IPS DF 6.9 (cell line): ENCODE data around the gene COMMD9.

Experiments used
- DNase-seq: peaks from one replicate; pipeline ENCODE4 v3.0.0-alpha.2; 2013; ENCODE audit warnings: low read depth, low spot score
- H3K27ac ChIP-seq: one replicate; pipeline ENCODE4 v1.5.1; 2013; ENCODE audit warnings: low read length, control low read depth
- H3K27me3 ChIP-seq: 2 replicates; pipeline ENCODE4 v1.6.1; 2013; ENCODE audit warnings: mild to moderate bottlenecking, low read length; ENCODE audit not compliant: control insufficient read depth, insufficient read depth
- H3K36me3 ChIP-seq: 2 replicates; pipeline ENCODE4 v1.6.1; 2013; ENCODE audit warnings: low read length; ENCODE audit not compliant: control insufficient read depth, insufficient read depth
- H3K4me1 ChIP-seq: 2 replicates; pipeline ENCODE4 v1.6.1; 2013; ENCODE audit warnings: low read length; ENCODE audit not compliant: control insufficient read depth, insufficient read depth
- H3K4me3 ChIP-seq: 2 replicates; pipeline ENCODE4 v1.5.1; 2013; ENCODE audit warnings: mild to moderate bottlenecking, low read length
- H3K9me3 ChIP-seq: 2 replicates; pipeline ENCODE4 v1.6.1; 2013; ENCODE audit warnings: low read length, inconsistent platforms; ENCODE audit not compliant: control insufficient read depth, insufficient read depth
- WGBS: extraction: QIAGEN DNeasy Blood & Tissue Kit; methylation state at CpG from one replicate; pipeline ENCODE4 v1.1.7; 2013; ENCODE audit warnings: mixed read lengths, missing lambda C conversion rate; ENCODE audit not compliant: insufficient read length, insufficient coverage; 5-methylcytosine and 5-hydroxymethylcytosine counted together

Gene COMMD9

DNA sequence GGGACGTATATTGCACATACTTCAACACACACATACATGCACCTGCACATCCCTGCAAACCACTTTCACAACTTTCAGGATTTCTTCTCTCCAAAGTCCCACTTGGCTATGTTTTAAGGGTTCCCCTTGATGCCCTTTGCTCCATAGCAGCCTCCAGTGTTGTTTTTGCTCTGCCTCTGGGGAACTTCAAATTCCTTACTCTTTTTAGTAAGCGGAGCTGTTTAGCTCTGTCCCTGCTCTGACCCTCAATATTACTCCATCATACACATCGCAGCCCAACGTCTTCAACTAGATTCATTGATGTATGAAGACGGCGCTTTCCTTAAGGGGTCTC lies 25.2 kb upstream of the COMMD9 start:
- H3K4me3 ChIP-seq, result no peak overlapping the region
- H3K27me3 ChIP-seq, result no peaks in the 10 kb centered on the region; the same call in 1 of the 2 replicates
- WGBS, result no CpG with 5 or more reads among the region's 6 CpGs

DNA sequence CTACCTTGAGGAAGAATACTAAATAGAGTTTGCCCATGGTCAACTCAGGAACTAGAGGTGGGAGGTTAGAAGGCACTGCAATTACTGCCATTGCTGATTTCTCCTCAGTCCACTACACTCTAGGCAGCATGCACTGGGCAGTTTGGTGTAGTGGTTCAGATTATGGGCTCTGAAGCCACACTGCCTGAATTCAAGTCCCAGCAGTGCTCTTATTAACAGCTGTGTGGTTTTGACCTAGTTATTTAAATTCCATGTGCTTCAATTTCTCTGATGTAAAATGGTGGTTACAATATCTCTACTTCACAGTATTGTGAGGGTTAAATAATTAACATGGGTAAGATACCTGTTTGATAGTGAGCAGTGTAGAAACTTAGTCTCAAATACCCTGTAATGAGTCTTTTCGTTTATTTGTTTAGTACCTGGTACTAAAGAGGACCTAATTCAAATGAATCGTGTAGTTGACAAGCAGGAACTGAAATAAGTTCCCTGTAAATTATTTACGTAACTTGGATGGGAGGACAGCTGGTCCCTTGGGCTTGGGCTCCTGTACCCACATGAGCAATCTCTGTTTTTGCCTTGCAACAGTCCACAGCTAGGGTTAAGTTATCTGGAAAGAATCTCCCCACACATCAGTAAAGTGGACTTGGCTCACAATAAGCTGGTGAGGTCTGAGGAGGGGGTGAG lies 24.7 kb upstream of the COMMD9 start:
- no CpG with 5 or more reads among the region's 3 CpGs for WGBS
- H3K4me1 ChIP-seq, result no peaks in the 10 kb centered on the region

More for the DNA sequence above, 25.2 kb upstream of the COMMD9 start:
- H3K9me3 ChIP-seq, result no peaks in the 10 kb centered on the region
- DNase-seq, result no peak
- no peaks in the 10 kb centered on the region for H3K36me3 ChIP-seq
- H3K4me1 ChIP-seq, result no peaks in the 10 kb centered on the region
- H3K27ac ChIP-seq, result no peak overlapping the region

GRCh38 chr11:36312611-36313472 lies 23.6 kb upstream of the COMMD9 start:
- Histone ChIP-seq H3K27ac (no peak overlapping the region), H3K4me3 (no peak overlapping the region), H3K9me3 (no peaks in the 10 kb centered on the region), H3K4me1 (no peaks in the 10 kb centered on the region), H3K36me3 (no peaks in the 10 kb centered on the region), H3K27me3 (no peaks in the 10 kb centered on the region; the same call in 1 of the 2 replicates)
- no peak for DNase-seq
- no CpG with 5 or more reads among the region's 6 CpGs for WGBS

More for the DNA sequence above, 24.7 kb upstream of the COMMD9 start:
- Histone ChIP-seq H3K27me3 (no peaks in the 10 kb centered on the region; the same call in 1 of the 2 replicates), H3K4me3 (no peak overlapping the region), H3K36me3 (no peaks in the 10 kb centered on the region), H3K9me3 (no peaks in the 10 kb centered on the region), H3K27ac (no peak overlapping the region)
- DNase-seq, result no peak

GRCh38 chr11:36311926-36312595 lies 22.8 kb upstream of the COMMD9 start:
- Histone ChIP-seq H3K27ac (no peak overlapping the region), H3K36me3 (no peaks in the 10 kb centered on the region), H3K9me3 (no peaks in the 10 kb centered on the region), H3K27me3 (no peaks in the 10 kb centered on the region; the same call in 1 of the 2 replicates), H3K4me3 (no peak overlapping the region), H3K4me1 (no peaks in the 10 kb centered on the region)
- no CpG with 5 or more reads among the region's 4 CpGs for WGBS
- DNase-seq, result no peak

- no peaks in the 10 kb centered on the region for H3K9me3 ChIP-seq
- no peak overlapping the region for H3K27ac ChIP-seq
- H3K4me3 ChIP-seq, result no peak overlapping the region
- WGBS, result no CpG with 5 or more reads among the region's 4 CpGs
- no peaks in the 10 kb centered on the region for H3K4me1 ChIP-seq
- DNase-seq, result no peak
- no peaks in the 10 kb centered on the region; the same call in 1 of the 2 replicates for H3K27me3 ChIP-seq
- no peaks in the 10 kb centered on the region for H3K36me3 ChIP-seq
These were observed 20.6 kb upstream of the COMMD9 start for GRCh38 chr11:36309779-36310178.

- no peak overlapping the region for H3K4me3 ChIP-seq
- H3K9me3 ChIP-seq, result no peaks in the 10 kb centered on the region
- H3K27ac ChIP-seq, result no peak overlapping the region
- no peak for DNase-seq
- no CpG with 5 or more reads among the region's 1 CpG for WGBS
- no peaks in the 10 kb centered on the region for H3K4me1 ChIP-seq
- H3K36me3 ChIP-seq, result no peaks in the 10 kb centered on the region
- H3K27me3 ChIP-seq, result no peaks in the 10 kb centered on the region; the same call in 1 of the 2 replicates
These were observed 19.4 kb upstream of the COMMD9 start for GRCh38 chr11:36308577-36308976.

- no peak for DNase-seq
- no peaks in the 10 kb centered on the region for H3K27me3 ChIP-seq
- H3K27ac ChIP-seq, result no peak overlapping the region
- WGBS, result no CpG with 5 or more reads among the region's 3 CpGs
- H3K4me3 ChIP-seq, result no peak overlapping the region
- H3K36me3 ChIP-seq, result no peaks in the 10 kb centered on the region
- H3K9me3 ChIP-seq, result no peaks in the 10 kb centered on the region
- H3K4me1 ChIP-seq, result no peaks in the 10 kb centered on the region
These were observed 17.7 kb upstream of the COMMD9 start for GRCh38 chr11:36306888-36307287.

GRCh38 chr11:36305047-36305446 lies 15.8 kb upstream of the COMMD9 start:
- H3K4me1 ChIP-seq, result no peaks in the 10 kb centered on the region
- WGBS, result no CpG with 5 or more reads among the region's 1 CpG
- no peaks in the 10 kb centered on the region for H3K9me3 ChIP-seq
- H3K27me3 ChIP-seq, result no peaks in the 10 kb centered on the region
- no peak overlapping the region for H3K4me3 ChIP-seq
- DNase-seq, result no peak
- no peaks in the 10 kb centered on the region for H3K36me3 ChIP-seq
- H3K27ac ChIP-seq, result no peak overlapping the region

- WGBS, result no CpG with 5 or more reads among the region's 1 CpG
- Histone ChIP-seq H3K36me3 (no peaks in the 10 kb centered on the region), H3K27me3 (no peaks in the 10 kb centered on the region), H3K27ac (no peak overlapping the region), H3K4me1 (no peaks in the 10 kb centered on the region), H3K9me3 (no peaks in the 10 kb centered on the region), H3K4me3 (no peak overlapping the region)
- DNase-seq, result no peak
These were observed 15.1 kb upstream of the COMMD9 start for GRCh38 chr11:36304351-36304750.

DNA sequence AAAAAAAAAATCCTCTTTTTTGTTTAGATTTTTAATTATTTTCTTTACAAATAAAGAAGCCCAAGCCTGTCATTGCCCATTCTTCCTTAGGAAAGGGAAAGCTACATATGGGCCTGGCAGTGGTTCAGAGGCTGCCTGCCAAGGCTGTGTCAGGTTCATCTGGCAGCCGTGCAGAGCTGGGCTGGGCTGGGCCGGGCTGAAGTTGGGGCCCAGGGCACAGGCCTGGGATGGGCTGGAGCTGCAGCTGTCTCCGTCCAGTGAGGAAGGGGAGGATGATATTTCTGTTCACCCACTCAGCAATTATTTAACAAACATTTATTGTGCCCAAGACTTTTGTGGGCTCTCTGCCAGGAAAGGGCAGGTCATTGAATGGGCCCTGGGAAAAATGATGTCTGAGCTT lies 11.4 kb upstream of the COMMD9 start:
- WGBS, result no CpG with 5 or more reads among the region's 3 CpGs
- Histone ChIP-seq H3K36me3 (no peaks in the 10 kb centered on the region), H3K27me3 (no peaks in the 10 kb centered on the region), H3K27ac (no peak overlapping the region), H3K9me3 (no peaks in the 10 kb centered on the region), H3K4me1 (no peaks in the 10 kb centered on the region), H3K4me3 (no peak overlapping the region)
- DNase-seq, result no peak
